Amniotic epithelial cell (primary cell): ENCODE results near the gene NT5DC4.

Source experiments
- DNase-seq: peaks from one replicate; pipeline ENCODE4 v3.0.0-alpha.2; 2010; ENCODE audit warnings: low read depth

Gene NT5DC4

GRCh38 chr2:112754564-112754963, 33.7 kb downstream of the NT5DC4 start:
- DNase-seq = no peak

- no peak for DNase-seq
These were observed 34.6 kb downstream of the NT5DC4 start for GRCh38 chr2:112755444-112755843.

GRCh38 chr2:112756207-112756606, 35.4 kb downstream of the NT5DC4 start:
- DNase-seq = no peak

- peak; percentile 27 for DNase-seq
These were observed 36.4 kb downstream of the NT5DC4 start for GRCh38 chr2:112757265-112757664.

GRCh38 chr2:112758711-112759110, 37.9 kb downstream of the NT5DC4 start:
- DNase-seq = no peak

- no peak for DNase-seq
These were observed 39.3 kb downstream of the NT5DC4 start for GRCh38 chr2:112760149-112760548.

GRCh38 chr2:112762276-112762675, 41.5 kb downstream of the NT5DC4 start:
- peak; percentile 12 for DNase-seq

GRCh38 chr2:112764071-112765044, 43.5 kb downstream of the NT5DC4 start, which contains the start of gene CKAP2L:
Gene CKAP2L, minus strand, starts transcription at chr2:112764609. Its CDS starts 11 bp downstream, at chr2:112764598.
- peak; percentile 97 for DNase-seq

- DNase-seq = no peak
These were observed 44.4 kb downstream of the NT5DC4 start for GRCh38 chr2:112765251-112765650.

- no peak for DNase-seq
These were observed 47.0 kb downstream of the NT5DC4 start for GRCh38 chr2:112767693-112768330.

GRCh38 chr2:112768432-112768831, 47.6 kb downstream of the NT5DC4 start:
- peak; percentile 78 for DNase-seq

- DNase-seq = no peak
These were observed 51.5 kb downstream of the NT5DC4 start for GRCh38 chr2:112772322-112772721.

- DNase-seq = no peak
These were observed 52.2 kb downstream of the NT5DC4 start for GRCh38 chr2:112772911-112773475.

GRCh38 chr2:112773556-112773955, 52.7 kb downstream of the NT5DC4 start:
- DNase-seq = no peak

- no peak for DNase-seq
These were observed 53.9 kb downstream of the NT5DC4 start for GRCh38 chr2:112774536-112775285.

- no peak for DNase-seq
These were observed 55.3 kb downstream of the NT5DC4 start for GRCh38 chr2:112776113-112776512.

- DNase-seq = no peak
These were observed 56.2 kb downstream of the NT5DC4 start for GRCh38 chr2:112777036-112777435.

- DNase-seq = no peak
These were observed 58.8 kb downstream of the NT5DC4 start for GRCh38 chr2:112779598-112779997.

GRCh38 chr2:112782234-112782799, 61.5 kb downstream of the NT5DC4 start:
- DNase-seq = no peak

- DNase-seq = no peak
These were observed 62.4 kb downstream of the NT5DC4 start for GRCh38 chr2:112783187-112783714.
